GM12864 (cell line): ENCODE data around the gene MDM1.

Experiments
- DNase-seq: peaks from one replicate; pipeline ENCODE4 v3.0.0-alpha.2; 2011; ENCODE audit warnings: low read depth
- H3K4me3 ChIP-seq: 2 replicates; pipeline ENCODE4 v1.5.1; 2011; ENCODE audit warnings: mild to moderate bottlenecking, low read depth, low read length, control low read depth
- CTCF ChIP-seq: IDR thresholded peaks from 2 replicates; pipeline ENCODE4 v1.5.1; 2011; ENCODE audit warnings: low read depth, mild to moderate bottlenecking, moderate library complexity, low read length, control low read depth, inconsistent platforms; ENCODE audit errors: missing control alignments

Gene MDM1

GRCh38 chr12:68335462-68335861 is 3.3 kb upstream of the MDM1 start:
- DNase-seq = no peak
- no peak overlapping the region for H3K4me3 ChIP-seq
- no peak for TF ChIP-seq CTCF

- H3K4me3 ChIP-seq = no peak overlapping the region
- TF ChIP-seq CTCF = peak; percentile 14
- no peak for DNase-seq
These were observed 2.0 kb upstream of the MDM1 start for GRCh38 chr12:68334132-68334531.

- TF ChIP-seq CTCF = no peak
- DNase-seq = no peak
- H3K4me3 ChIP-seq = peak overlapping the region; percentile 89
These were observed 817 bp upstream of the MDM1 start for GRCh38 chr12:68332728-68333630.

- DNase-seq = no peak
- H3K4me3 ChIP-seq = peak overlapping the region; percentile 89
- no peak for TF ChIP-seq CTCF
These were observed 678 bp downstream of the MDM1 start for GRCh38 chr12:68331500-68331868.

- H3K4me3 ChIP-seq = no peak overlapping the region
- no peak for DNase-seq
- TF ChIP-seq CTCF = no peak
These were observed 4.3 kb downstream of the MDM1 start for GRCh38 chr12:68327896-68328295.

- H3K4me3 ChIP-seq = no peak overlapping the region
- no peak for TF ChIP-seq CTCF
- DNase-seq = no peak
These were observed 5.4 kb downstream of the MDM1 start for GRCh38 chr12:68326716-68327115.

GRCh38 chr12:68325966-68326365 is 6.2 kb downstream of the MDM1 start:
- H3K4me3 ChIP-seq = no peak overlapping the region
- no peak for DNase-seq
- no peak for TF ChIP-seq CTCF
